NCI-H187 (cell line): ENCODE data around the gene COL15A1.

Experiments
- DNase-seq, 2 experiments: peaks; one replicate each; lab custom pipeline; 2025; lab: John Stamatoyannopoulos, UW

Gene COL15A1

GRCh38 chr9:99109522-99109921, 165.8 kb downstream of the COL15A1 start:
- DNase-seq, result no peak

DNA sequence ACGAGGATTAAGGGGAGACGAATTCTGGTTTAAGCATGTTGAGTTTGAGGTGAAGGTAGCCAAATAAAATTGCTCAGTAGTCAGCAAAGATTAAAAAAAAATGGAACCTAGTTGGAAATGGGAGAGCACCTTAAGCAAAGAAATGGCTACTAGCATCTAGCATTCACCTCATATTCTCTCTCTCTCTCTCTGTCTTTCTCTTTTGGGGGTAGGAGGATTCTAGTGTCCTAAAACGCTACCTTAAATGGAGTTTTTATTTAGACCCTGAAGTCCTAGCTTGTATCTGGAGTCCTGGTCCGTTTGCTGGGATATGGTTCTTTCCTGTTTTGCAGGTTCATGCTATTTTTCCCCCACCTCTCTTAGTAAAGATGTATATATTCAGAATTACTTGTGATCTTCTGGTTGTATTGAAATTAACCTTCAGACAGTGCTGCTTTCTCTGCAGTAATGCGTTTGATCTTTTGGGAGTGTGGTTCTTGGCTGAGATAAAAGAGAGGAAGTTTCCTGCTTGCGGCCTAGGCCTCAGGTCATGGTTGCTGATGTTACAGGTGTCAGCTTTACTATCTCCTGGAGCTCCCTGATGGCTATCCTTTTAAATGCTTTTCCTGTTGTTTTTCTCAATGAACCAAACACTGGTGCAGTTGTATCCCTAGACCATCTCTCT, 169.2 kb downstream of the COL15A1 start:
- DNase-seq, result no peak

GRCh38 chr9:99113414-99114048, 169.8 kb downstream of the COL15A1 start:
- no peak for DNase-seq

GRCh38 chr9:99114049-99114440, 170.3 kb downstream of the COL15A1 start:
- DNase-seq, result no peak

- no peak for DNase-seq
Observed at GRCh38 chr9:99114846-99115500, 171.3 kb downstream of the COL15A1 start.

GRCh38 chr9:99116003-99116411, 172.3 kb downstream of the COL15A1 start:
- DNase-seq, result no peak

DNA sequence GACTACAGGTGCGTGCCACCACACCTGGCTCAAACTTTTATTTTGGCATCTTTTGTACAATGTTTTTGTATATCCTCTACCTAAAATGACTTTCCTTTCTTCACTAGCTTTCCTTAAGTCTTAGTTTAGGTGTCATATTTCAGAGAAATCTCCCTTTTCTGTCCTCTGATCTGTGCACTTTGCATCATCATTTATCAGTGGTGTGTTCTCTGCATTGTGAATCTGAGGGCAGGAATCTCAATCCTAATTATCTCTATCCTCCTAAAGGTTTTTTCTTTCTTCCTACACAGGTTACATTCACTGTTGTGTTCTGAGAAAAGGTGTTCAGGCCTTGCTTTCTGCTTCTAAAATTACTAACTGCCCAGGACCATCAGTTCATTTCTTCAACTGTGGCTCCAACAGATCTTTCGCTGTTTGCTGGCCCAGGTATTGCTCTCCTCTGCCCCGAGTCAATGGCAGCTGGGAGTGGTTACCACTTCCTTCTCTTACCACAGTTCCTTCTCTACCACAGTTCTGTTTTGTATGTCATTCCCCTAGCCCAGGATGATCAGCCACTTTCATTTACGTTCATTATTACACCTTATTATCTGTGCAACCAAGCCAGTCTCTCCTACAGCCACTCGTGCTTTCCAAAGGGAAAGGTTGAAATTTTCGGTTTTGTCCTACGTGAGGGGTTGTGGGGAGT, 175.2 kb downstream of the COL15A1 start:
- DNase-seq, result no peak

DNA sequence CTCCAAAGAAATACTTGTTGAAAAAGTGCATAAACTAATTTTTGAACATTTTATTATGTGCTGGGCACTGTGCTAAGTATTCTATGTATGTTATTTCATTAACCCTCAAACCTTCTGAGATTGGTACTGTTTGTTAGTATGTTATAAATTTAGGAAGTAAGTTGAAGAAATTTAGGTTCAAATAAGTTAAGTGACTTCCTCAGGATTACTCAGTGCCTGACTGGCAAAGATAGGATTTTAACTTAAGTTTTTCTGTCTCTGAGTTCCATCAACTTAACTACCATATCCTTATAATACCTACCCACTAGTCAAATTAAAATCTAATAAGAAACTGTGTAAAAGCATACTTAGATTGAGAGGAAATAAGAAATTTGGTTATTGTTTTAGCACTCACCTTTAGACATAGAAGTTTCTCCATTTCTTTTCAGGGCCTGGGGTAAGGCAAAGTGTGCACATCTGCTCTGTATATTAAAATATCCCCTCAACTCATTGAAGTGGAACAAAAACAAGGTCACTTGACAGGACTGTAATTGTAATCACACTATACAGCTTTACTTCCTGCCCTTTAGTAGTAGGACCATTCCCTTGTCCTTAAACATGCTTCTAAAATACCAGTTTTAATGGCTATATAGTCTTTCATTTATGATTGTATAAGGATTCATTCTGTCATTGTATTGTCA, 176.4 kb downstream of the COL15A1 start:
- DNase-seq, result no peak
